SKM-1 (cell line): ENCODE data around the gene BAAT.

Source experiments
- DNase-seq: peaks from one replicate; lab custom pipeline; 2025; ENCODE audit not compliant: unreplicated experiment; lab: John Stamatoyannopoulos, UW

BAAT gene

DNA sequence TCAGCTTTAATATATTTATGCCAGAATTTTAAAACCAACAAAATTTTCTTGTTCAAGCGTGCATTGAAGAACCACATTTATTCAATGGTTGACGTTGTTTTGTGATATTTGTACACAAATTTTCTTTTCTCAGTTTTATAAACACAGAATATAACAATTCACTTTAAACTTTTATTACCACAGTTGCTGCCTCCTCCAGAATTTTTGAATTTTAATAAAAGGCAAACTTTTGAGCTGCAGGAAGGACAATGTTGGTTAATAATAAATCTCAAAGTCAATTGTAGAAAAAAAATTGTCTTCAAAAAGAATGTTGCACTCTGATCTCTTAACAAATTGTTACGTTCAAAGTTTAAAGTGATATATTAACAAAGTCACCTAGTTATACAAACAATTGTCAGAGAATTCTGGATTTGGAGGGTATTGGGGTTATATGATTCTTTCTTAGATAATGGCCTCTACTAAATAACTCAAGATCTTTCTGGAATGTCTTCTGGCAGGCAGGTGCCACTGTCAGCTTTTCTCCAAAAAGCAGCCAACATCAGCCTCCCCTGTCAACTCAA, 60.5 kb downstream of the BAAT start:
- DNase-seq: no peak

DNA sequence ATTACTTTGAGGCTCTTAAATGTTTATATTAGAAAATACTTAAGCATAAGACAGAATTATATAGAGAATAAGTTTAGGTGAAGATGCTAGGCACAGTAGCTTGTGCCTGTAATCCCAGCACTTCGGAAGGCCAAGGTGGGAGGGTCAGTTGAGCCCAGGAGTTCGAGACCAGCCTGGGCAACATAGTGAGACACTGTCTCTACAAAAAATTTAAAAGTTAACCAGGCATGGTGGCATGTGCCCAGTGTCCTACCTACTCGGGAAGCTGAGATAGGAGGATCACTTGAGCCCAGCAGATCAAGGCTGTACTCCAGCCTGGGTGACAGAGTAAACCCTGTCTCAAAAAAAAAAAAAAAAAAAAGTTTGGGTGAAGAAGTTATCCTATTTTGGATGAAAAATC, 61.7 kb downstream of the BAAT start:
- DNase-seq: no peak

DNA sequence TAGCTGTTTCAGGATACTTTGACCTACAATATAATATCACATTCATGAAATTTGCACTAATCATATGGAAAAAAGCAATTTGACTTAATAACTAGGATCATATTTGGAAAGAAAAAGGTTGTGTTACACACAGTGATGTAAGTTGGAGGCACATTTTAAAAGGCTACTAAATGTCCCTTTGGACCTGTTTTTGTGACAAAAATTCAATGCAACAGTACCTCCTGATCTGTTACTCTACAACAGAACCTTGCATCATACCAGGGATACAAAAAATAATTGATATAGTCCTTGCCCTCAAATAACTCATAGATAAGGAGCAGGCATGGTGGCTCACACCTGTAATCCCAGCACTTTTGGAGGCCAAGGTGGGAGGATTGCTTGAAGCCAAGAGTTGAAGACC, 67.1 kb downstream of the BAAT start:
- DNase-seq: no peak

DNA sequence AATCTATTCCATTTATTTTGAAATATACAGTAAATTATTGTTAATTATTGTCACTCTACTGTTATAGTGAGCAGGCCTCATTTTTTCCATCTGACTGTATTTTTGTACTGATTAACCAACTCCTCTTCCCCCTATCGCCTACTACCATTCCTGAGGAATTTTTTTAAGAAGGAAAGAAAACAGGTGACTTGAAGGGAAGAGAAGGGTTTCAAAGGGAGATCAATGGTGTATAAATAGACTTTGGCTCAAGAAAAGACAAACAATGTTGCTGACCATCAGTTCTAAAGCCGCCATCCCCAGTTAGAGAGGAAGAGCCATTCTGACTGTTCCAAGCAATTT, 69.7 kb downstream of the BAAT start:
- DNase-seq: no peak

DNA sequence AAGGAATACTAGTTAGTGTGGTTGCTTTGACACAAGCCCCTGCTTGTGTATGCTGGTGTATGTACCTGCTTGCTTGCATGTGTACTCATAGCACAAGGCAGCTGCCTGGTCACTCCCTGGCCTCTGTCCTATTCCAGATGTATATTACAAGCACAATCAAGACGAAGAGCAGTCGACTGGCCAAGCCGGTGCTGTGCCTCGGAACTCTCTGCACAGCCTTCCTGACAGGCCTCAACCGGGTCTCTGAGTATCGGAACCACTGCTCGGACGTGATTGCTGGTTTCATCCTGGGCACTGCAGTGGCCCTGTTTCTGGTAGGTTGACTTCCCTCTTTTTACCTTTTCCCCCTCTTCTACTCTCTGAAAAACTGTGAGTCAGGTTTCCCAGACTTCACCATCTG, 72.1 kb downstream of the BAAT start:
- no peak for DNase-seq

DNA sequence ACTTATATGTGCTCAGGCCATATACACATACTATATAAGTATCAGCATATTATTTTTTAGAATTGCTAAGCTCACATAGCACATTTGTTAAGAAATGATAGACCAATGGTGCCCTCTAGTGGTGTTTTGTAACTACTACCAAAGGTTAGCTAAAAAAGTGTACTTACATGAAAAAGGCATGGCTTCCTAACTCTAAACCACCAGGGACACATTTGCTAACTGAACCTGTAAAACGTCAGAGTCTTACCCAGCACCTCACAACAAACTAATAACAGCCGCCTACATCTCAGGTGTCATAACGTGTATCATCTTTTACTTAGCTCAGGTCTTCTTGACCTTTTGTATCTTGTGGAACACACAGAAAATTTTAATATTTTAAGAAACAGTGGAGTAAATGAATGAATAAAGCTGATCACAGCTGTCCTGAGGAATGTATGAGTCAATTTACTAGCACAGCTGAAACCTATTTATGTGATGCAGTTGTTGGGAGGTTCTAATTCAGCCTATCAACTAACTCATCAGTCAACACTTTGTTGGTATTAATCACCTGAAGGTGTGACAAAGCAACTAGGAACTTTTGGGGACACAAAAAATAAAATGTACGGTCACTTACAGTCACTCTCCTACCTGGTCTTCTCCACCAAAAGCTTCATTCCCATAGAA, 72.9 kb downstream of the BAAT start:
- peak; percentile 57 for DNase-seq

DNA sequence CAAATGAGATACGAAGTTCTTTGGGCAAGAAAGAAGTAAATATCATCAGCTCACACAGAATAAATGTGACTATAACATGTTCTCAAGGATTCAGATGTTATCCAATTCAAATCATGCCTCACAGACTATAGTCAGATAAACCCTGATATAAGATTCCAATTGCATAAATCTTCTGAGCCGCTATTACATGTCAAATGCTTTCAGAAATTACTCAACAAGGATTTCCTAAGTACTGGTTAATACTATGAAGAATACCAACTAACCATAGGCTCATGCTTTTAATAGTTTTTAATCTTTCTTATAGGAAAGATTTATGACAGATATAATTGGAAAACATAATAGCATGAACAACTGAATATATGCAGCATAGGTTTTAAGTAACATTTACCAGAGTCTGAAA, 73.6 kb downstream of the BAAT start:
- no peak for DNase-seq
